HCEC 1CT (cell line): Measurements from ENCODE around the gene IGSF3.

ENCODE experiments used
- DNase-seq: peaks from one replicate; pipeline ENCODE4 v3.0.0-alpha.2; 2017

Gene IGSF3

DNA sequence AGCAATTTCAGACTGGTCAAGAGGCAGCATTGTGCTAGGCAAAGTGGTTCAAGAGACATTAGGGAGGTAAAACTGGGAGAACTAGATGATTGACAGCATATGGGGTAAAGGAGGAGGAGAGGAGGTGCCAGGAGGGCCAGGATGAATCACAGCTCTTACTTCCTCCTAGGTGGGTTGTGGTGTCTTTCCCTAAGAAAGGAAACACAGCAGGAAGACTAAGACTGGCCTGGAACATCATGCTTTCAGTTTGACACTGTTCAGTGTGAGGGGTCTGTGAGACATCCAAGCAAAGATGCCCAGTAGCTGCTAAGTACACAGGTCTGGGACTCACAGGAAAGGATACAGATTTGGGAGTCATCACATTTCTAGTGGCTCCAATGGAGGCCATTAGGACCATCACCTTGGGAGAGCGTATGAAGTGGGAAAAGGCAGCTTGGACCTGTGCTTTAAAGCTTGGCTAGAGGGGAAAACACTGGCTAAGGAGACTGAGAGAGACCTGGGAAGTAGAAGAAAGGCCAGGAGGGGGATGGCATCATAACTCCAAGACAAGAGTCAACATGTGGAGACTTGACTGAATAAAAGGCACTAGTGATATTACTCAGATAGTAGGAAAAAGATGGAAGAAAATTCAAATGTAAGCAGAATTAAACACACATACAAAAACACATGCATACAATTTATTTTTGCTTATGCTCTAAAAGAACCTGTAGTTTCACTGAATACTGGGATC, 114.0 kb downstream of the IGSF3 start:
- DNase-seq = no peak

DNA sequence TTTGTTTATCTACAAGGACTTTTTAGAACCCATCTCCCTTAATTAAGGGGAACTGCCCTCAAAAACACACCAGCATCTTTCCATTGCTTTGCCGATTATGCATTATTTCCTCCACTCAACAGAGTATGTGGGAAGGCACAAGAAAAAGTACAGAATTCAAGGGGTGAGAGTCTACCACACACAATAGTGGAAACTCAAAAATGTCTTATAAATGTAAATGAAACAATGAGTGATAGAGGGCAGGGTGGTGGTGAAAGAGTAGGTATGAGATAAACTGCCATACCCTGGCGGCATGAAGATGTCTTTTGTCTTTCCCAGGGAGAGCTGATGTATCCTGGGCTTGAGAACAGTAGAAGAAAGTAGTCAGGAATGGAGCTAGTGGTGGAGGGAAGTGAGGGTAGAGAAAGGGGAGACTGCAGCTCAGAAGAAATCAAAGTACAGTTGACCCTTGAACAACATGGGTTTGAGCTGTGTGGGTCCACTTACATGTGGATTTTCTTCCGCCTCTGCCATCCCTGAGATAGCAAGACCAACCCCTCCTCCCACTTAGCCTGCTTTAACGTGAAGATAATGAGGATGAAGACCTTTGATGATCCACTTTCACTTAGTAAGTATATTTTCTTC, 121.1 kb downstream of the IGSF3 start:
- no peak for DNase-seq

DNA sequence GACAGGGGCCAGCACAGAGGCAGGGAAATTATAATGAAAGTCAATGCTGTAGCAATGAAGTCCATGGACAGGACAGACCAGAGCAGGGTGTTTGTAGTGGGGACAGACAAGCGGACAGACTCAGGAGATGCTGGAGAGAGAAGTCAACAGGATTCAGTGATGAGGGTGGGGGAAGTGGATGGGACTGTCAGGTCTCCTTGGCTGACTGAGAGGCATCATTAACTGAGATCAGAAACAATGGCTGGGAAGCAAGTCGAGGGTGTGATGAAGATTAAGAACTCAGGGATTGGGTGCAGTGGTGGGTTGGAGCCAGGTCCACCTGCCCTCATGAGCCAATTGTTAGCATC, 122.2 kb downstream of the IGSF3 start:
- DNase-seq = no peak

DNA sequence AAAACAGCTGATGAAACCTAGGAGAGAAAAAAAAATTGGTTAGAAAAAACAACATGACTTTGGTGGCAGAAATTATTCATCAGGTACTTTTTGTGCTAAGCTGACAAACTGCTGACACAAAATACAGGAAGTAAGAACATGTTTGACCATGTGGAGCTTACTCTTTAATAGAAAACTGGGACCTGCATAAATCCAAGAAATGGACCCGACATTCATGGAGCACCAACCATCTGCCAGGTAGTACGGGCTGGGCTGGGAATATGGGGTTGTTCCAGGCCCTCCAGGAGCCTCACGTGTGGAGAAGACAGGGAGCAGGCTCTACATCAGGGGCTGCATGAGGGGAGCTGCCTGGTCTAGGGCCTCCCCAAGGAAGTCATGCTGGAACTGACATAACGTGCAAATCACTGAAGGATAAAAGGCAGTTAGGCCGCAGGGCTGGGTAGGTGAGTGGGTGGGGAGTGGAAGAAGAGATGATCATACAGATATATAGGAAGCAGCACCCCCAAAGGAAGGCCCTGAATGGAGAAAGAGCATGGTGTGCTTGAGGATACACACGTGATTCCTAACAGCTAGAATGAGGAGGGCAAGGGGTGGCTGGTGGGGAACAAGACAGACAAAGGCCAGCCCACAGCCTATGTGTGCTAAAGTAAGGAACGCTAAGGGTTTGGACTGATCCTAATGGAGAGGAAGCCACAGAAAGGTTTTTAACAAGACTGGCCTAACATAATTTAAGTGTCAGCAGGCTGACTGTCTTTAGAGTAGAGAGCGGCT, 122.8 kb downstream of the IGSF3 start:
- no peak for DNase-seq

DNA sequence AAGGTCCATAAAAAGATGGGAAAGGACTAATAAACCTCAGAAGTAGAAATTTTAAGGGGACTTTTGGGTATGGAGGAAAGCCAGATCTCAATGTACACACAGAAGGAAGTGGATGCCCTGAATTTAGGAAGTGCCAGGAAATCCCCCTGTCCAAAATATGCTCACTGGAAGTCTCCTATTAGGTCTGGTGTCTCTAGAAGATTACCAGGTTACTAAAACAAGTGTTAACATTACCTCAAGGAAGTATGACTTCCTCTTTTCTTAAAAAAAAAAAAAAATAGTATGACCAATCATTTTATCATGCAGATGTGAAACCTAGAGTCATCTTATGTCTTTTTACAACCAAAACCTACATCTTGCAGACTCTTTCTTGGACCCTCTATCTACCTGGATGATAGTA, 127.4 kb downstream of the IGSF3 start:
- DNase-seq = peak; percentile 7

DNA sequence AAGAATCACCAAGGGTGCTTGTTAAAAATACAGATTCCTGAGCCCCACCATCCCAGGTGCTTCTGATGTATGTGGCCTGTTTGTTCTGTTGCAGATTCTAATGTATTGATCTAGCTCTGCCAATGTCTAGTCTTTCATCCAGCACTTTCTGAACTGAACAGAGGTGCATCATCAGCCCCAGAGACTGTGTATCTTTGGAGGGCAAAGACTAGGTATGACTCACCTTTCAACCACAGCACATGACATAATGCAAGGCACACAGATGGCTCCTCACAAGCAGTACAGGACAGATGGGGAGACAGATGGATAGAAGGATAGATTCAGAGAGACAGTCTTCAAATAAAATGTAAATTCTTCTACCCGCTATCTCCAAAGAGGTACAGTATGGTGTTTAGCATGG, 129.0 kb downstream of the IGSF3 start:
- peak; percentile 75 for DNase-seq

DNA sequence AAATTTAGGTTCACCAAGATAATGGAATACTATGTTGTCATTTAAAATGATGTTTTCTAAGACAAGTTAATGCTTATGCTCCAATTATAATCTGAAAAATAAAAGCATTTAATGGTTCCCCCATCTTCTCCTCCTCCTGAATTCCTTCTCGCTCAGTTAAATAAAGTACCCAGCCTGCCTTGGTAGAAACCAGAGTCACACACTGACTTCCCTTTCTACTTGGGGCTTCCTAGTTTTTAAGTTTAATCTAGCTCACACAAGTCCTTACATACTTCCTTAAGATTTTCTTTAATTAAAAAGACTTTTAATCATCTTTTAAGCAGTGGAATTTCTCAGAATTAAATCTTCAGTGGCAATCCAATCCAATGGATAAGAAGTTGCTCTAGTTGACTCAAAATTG, 129.6 kb downstream of the IGSF3 start:
- DNase-seq = no peak

DNA sequence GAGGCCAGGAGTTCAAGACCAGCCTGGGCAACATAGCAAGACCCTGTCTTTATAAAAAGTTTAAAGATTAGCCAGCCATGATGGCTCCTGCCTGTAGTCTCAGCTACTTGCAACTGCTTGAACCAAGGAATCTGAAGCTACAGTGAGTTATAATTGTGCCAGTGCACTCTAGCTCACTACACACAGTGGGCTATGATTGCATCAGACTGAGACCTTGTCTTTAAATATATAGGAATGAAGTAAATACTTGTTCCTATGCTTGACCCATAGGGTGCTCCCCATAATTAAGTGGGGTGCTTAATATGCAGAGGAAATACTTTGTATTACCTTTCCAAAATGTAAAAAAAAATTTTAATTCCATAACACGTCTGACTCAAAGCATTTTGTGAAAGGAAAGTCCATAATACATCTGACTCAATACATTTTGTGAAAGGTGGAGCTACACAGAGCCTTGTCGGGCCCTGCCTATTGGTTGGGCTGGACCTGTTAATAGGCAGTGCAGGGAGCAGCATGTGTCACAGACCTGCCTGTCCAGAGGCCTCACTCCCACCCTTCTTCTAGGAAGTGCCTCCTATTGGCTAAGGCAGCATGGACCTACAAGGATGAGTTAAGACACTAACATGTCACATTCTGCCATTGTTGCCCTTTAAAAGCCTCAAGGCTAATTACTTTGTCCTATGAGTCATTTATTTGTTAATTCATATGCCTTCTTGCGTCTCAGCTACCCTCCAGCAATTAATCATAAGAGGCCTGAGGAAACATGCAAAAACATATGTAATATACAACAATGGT, 130.3 kb downstream of the IGSF3 start:
- DNase-seq = peak; percentile 95

DNA sequence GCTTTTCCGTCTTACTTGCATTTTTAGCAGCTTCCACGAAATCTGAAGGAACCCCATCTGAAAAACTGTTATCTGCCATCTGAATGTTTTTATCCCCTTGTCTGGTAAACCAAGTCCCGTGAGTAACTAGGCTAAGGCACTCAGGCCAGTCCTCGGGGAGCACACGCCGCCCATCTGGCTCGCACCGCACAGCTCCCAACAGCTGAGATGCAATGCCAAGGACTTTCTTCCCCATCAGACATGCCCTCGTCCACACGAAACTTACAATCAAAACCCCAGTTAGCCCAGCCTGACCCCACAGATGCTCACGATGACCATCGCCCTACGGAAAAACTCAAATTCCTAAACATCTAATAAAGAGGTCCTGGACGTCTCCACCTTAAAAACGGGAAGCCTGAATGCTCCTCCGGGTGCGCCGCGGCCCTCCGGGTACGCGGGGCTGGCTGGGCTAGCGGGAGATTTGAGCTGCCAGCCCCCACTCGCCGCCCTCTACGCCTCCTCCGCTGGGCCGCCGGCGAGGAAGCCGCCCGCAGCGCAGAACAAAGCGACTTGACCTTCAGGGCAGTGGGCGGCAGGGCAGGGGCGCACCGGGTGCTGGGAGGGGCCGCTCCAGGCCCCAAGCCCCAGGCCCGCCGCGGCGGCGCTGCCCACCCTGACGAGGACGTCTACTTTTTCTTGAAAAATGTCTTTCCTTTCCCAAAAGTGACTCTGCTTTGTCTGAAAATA, 133.4 kb downstream of the IGSF3 start:
- DNase-seq = no peak

DNA sequence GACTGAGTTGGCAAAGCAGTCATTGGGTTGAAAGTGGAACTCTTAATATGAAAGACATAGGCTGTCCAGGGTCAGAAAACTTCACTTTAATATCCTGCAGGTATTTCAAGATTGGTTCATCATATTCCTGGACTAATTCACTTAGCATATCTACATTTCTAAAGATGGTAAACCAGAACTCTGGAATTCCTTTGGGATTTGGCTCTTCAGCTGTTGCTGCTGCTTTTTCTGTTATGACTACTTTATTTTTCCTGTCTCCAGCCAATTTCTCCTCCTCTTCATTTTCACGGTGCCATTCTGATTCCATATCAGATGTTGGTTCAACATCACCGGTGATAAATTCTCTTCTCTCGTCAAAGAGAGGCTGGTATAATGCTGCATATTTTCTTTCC, 134.1 kb downstream of the IGSF3 start:
- no peak for DNase-seq

DNA sequence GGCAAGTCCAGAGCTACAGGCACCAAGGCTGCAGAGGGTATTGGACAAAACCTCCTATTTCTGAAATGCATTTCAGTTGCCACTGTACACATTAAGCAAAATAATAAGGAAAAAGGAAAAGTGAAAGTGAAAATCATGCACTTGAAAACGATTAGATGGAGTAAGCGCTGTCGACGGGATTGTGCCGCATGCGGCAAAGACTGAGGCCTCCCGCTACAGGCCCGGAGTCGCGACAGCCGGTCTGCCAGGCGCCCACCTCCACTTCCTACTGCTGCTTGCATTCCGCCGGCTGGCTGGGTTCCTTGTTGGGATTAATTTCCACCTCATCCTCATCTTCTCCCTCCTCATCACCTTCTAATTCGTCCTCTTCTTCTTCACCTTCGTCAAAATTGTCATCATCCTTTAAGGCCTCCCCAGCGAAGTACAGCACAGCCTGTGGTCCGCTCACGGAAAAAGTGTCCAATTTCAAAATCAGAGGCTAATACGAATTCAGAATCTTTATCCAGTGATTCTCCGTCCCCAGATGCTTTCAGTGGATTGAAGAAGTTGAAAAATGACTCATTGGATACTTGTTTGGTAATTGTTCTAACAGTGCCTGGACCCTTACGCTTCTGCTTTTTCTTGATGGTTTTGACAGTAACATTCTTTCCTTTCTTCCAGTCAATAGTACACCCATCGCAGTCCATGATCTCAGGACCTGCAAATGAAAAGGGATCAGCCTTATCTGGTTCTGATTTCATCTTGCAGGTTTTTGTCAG, 134.7 kb downstream of the IGSF3 start:
- no peak for DNase-seq

DNA sequence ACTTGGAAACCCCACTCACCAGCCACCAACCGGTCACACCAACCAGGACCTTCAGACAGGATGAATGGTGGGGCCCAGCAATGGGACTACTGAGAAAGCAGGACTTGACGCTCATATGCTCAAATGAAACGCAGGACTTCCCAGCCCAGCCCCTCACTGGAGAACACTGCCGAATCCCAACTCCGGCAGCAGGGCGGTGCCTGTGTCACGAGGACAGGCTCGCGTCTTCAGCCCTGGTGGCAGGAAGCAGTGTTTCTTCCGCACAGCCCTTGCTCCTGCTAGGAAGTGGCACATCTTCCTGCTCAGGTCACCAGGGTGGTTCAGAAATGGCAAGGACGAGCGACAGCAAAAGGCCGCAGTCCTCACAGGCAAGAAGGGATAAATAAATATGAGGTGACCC, 135.6 kb downstream of the IGSF3 start:
- no peak for DNase-seq

DNA sequence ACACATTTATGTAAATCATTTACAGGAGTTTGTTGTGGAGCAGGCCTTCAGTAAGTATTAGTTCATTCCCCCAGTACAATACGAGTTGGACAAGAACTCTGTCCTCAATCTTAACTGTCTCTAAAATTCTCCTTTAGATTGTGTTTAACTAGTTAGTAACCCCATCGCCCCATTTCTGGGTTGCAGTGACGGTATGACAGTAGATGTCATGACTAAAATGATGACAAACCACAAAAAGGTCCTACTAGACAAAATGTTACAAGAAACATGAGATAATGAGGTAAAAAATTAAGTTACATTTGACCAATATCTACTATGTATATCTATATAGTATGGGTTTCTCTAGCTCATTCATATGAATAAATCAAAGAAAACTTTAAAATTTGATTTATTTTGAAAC, 137.9 kb downstream of the IGSF3 start:
- no peak for DNase-seq

DNA sequence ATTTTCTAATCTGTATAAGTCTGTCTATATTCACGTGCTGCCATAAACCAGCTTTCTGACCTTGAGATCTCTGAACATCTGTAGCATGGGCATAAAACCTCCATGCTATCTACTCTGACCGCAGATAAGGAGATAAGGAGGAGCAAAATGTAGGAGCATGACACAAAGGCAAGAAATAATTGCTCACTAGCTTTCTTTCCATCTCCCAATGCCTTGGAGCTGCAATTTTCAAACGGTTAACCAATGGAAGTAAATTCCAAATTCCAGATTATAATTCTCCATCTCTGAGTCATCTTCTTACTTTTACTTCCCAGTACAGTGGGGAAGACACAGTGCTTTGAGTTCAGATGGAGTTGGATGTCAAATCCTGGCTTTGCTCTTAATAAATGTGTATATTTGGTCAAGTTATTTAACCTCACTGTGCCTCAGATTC, 138.3 kb downstream of the IGSF3 start:
- peak; percentile 55 for DNase-seq

DNA sequence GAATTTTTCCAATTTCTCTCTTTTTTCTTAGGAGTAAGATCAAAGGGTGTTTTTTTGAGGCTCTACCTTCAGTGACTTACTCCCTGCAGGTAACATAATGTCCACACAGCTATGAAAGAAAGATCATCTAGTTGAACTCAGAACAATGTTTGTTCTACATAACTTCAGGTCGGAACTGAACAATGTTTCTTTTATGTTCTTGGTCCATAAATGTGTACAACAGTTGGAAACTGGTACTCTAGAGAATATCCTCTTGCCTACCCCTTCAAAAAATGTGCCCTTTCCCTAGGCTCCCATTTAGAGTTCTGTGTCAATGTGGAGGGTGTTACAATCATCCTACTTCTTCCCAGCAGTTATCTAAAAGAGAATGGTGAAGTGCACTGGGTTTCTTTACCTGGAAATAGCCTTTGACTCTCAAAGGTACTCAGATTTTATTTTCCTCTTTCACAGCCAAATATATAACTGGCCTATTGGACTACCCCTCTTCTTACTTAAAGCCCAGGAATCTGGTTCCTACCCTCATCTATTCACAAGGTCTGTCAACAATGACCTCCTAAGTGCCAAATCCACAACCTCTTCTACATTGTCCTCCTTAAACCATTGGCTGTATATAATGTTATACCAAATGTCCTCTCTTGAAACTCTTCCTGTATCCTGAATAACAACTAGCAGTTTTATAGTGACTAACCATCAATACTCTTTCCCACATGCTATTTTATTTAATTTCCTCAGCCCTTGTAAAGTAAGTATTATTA, 139.0 kb downstream of the IGSF3 start:
- DNase-seq = no peak

DNA sequence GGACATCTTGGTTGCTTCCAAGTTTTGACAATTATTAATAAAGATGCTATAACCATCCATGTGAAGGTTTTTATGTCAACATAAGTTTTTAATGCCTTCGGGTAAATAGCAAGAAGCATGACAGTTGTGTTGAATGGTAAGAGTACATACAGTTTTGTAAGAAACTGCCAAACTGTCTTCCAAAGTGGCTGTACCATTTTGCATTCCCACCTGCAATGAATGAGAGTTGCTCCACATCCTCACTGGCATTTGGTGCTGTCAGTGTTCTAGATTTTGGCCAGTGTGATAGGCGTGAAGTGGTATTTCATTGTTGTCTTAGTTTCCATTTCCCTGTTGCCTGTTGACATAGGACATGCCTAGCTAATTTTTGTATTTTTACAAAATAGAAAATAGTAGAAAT, 142.1 kb downstream of the IGSF3 start:
- no peak for DNase-seq
